A549 (cell line): ENCODE measurements around the gene TNS3.

Source experiments
- CBX2 ChIP-seq: fragments of 200-600 bp; sonication (generic); IDR thresholded peaks from 2 replicates; pipeline ENCODE4 v1.6.1; 2016; ENCODE audit warnings: low read depth, mild to moderate bottlenecking, borderline replicate concordance
- EP300 ChIP-seq, 2 experiments: fragments of >200 bp; sonication (Bioruptor Twin); formaldehyde crosslinking; IDR thresholded peaks; 2 replicates in 1 of 2; 3 replicates in 1 of 2; pipeline ENCODE4 v1.6.1; 2016 to 2017
- JUNB ChIP-seq: fragments of >200 bp; sonication (Bioruptor Twin); formaldehyde crosslinking; IDR thresholded peaks from 2 replicates; pipeline ENCODE4 v1.6.1; 2016
- KDM1A ChIP-seq: fragments of 200-600 bp; sonication (generic); IDR thresholded peaks from 2 replicates; pipeline ENCODE4 v1.6.1; 2016; ENCODE audit warnings: low read depth, mild to moderate bottlenecking
- KDM5A ChIP-seq: fragments of 200-600 bp; sonication (generic); IDR thresholded peaks from 2 replicates; pipeline ENCODE4 v1.6.1; 2016; ENCODE audit warnings: antibody characterized with exemption, mild to moderate bottlenecking
- MYC ChIP-seq: IDR thresholded peaks from 2 replicates; pipeline ENCODE4 v1.6.1; 2012; ENCODE audit warnings: mild to moderate bottlenecking, inconsistent platforms, low read length, improper control_type of control experiment, borderline replicate concordance
- NFE2L2 ChIP-seq: fragments of 150-350 bp; conservative IDR thresholded peaks from 2 replicates; pipeline ENCODE4 v1.6.1; 2014; ENCODE audit warnings: low read length
- NR3C1 ChIP-seq: fragments of >200 bp; sonication (Bioruptor Twin); formaldehyde crosslinking; IDR thresholded peaks from 3 replicates; pipeline ENCODE4 v1.6.1; 2017
- POLR2A ChIP-seq: IDR thresholded peaks from 2 replicates; pipeline ENCODE4 v1.6.1; 2012; ENCODE audit warnings: mild to moderate bottlenecking, low read length
- TFCP2L1 ChIP-seq: fragments of 250-450 bp; sonication (Bioruptor Pico); IDR thresholded peaks from 2 replicates; pipeline ENCODE4 v1.5.0; 2021; ENCODE audit warnings: mild to moderate bottlenecking
- TP53 ChIP-seq: fragments of 250-450 bp; sonication (Bioruptor Pico); IDR thresholded peaks from 2 replicates; pipeline ENCODE4 v1.5.0; 2021; ENCODE audit warnings: mild to moderate bottlenecking, moderate library complexity
- ZFP36 ChIP-seq: fragments of 450-650 bp; IDR thresholded peaks from 2 replicates; pipeline ENCODE4 v1.6.1; 2014; ENCODE audit warnings: borderline replicate concordance; ENCODE audit not compliant: partially characterized antibody
- TF ChIP-seq, protein P1 (sequence below): fragments of 200-600 bp; sonication (generic); IDR thresholded peaks from 2 replicates; pipeline ENCODE4 v1.6.1; 2016; ENCODE audit warnings: antibody characterized with exemption, mild to moderate bottlenecking, moderate library complexity
- TF ChIP-seq, protein P2 (sequence below): fragments of >200 bp; sonication (Bioruptor Twin); formaldehyde crosslinking; IDR thresholded peaks from 3 replicates; pipeline ENCODE4 v1.5.1; 2016

DNA sequence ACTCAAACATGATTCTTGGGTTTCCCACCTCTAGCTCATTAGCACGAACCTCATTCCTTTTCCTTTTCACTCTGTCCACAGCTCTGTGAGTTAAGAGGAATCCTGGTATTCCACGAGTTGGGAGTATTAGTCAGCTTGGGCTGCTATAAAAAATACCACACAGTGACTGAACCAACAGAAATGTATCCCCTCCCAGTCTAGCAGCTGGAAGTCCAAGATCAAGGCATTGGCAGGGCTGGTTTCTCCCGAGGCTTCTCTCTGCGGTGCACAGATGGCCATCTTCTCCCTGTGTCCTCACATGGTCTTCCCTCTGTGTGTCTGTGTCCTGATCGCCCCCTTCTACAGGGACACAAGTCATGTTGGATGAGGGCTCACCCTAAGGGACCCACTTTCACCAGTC lies 261.6 kb downstream of the TNS3 start:
- no peak for TF ChIP-seq POLR2A
- TF ChIP-seq, protein P1, sequence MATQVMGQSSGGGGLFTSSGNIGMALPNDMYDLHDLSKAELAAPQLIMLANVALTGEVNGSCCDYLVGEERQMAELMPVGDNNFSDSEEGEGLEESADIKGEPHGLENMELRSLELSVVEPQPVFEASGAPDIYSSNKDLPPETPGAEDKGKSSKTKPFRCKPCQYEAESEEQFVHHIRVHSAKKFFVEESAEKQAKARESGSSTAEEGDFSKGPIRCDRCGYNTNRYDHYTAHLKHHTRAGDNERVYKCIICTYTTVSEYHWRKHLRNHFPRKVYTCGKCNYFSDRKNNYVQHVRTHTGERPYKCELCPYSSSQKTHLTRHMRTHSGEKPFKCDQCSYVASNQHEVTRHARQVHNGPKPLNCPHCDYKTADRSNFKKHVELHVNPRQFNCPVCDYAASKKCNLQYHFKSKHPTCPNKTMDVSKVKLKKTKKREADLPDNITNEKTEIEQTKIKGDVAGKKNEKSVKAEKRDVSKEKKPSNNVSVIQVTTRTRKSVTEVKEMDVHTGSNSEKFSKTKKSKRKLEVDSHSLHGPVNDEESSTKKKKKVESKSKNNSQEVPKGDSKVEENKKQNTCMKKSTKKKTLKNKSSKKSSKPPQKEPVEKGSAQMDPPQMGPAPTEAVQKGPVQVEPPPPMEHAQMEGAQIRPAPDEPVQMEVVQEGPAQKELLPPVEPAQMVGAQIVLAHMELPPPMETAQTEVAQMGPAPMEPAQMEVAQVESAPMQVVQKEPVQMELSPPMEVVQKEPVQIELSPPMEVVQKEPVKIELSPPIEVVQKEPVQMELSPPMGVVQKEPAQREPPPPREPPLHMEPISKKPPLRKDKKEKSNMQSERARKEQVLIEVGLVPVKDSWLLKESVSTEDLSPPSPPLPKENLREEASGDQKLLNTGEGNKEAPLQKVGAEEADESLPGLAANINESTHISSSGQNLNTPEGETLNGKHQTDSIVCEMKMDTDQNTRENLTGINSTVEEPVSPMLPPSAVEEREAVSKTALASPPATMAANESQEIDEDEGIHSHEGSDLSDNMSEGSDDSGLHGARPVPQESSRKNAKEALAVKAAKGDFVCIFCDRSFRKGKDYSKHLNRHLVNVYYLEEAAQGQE = no peak
- TF ChIP-seq, protein P2, sequence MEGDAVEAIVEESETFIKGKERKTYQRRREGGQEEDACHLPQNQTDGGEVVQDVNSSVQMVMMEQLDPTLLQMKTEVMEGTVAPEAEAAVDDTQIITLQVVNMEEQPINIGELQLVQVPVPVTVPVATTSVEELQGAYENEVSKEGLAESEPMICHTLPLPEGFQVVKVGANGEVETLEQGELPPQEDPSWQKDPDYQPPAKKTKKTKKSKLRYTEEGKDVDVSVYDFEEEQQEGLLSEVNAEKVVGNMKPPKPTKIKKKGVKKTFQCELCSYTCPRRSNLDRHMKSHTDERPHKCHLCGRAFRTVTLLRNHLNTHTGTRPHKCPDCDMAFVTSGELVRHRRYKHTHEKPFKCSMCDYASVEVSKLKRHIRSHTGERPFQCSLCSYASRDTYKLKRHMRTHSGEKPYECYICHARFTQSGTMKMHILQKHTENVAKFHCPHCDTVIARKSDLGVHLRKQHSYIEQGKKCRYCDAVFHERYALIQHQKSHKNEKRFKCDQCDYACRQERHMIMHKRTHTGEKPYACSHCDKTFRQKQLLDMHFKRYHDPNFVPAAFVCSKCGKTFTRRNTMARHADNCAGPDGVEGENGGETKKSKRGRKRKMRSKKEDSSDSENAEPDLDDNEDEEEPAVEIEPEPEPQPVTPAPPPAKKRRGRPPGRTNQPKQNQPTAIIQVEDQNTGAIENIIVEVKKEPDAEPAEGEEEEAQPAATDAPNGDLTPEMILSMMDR = no peak
- TF ChIP-seq KDM5A = no peak
- TF ChIP-seq NFE2L2 = no peak
- TF ChIP-seq JUNB = no peak
- TF ChIP-seq EP300 (IDR thresholded peaks at IDR 0.05) = no peak
- no peak for TF ChIP-seq ZFP36
- TF ChIP-seq MYC = no peak
- no peak for TF ChIP-seq NR3C1
- TF ChIP-seq KDM1A = no peak
- TF ChIP-seq TFCP2L1 (CRISPR knock-in tag) = no peak
- no peak for TF ChIP-seq TP53
- no peak for TF ChIP-seq CBX2
